ENCODE data around the gene ZNF865. TPM values are rescaled to one million over a fixed set of nuclear protein-coding genes. Genes with fewer than 3 reads are reported as not detected.

Gene ZNF865
- total and polyA plus RNA-seq, 2 donors (not counting 1 experiment from before 2014, with no cell fraction given), result 1.2 TPM

GRCh38 chr19:55633861-55634260 is 28.4 kb downstream of the ZNF865 start:
- no peak overlapping the region for H3K27ac ChIP-seq (ENCODE audit: insufficient read depth, low read length)
- DNase-seq (ENCODE audit: low read depth in 2 of 2), result no peak
- TF ChIP-seq EZH2 (IDR thresholded peaks at IDR 0.05; ENCODE audit: low read length, missing control alignments), result no peak
- TF ChIP-seq CTCF (conservative IDR thresholded peaks at IDR 0.05 in 1 of 2, IDR thresholded peaks at IDR 0.05 in 1 of 2; ENCODE audit: low read depth in 1 of 2, low read length in 2 of 2), result no peak
- no peaks in the 10 kb centered on the region for H3K27me3 ChIP-seq (ENCODE audit: control insufficient read depth, insufficient read depth, low read length)
- H3K4me2 ChIP-seq (ENCODE audit: extremely low read depth, insufficient read depth, low read length), result no peak overlapping the region
- H2AFZ ChIP-seq (ENCODE audit: low read length), result no peak overlapping the region
- peaks cover 5% of the 10 kb centered on the region for H3K36me3 ChIP-seq (ENCODE audit: control insufficient read depth, insufficient read depth, low read length)
- no peaks in the 10 kb centered on the region for H4K20me1 ChIP-seq (ENCODE audit: control insufficient read depth, extremely low read depth, insufficient read depth, low read length)
- no peak overlapping the region for H3K4me3 ChIP-seq (replicated peaks in 1 of 4; ENCODE audit: control extremely low read depth in 1 of 4, insufficient read depth in 1 of 4, low read depth in 3 of 4, low read length in 4 of 4)
- peaks cover 6% of the 10 kb centered on the region for H3K4me1 ChIP-seq (ENCODE audit: control insufficient read depth, extremely low read depth, insufficient read depth, low read length)
- H3K9ac ChIP-seq (ENCODE audit: insufficient read depth, low read length), result no peak overlapping the region
- H3K9me3 ChIP-seq (ENCODE audit: control insufficient read depth, insufficient read depth, low read depth, low read length), result no peaks in the 10 kb centered on the region
- peaks cover 35% of the 10 kb centered on the region for H3K79me2 ChIP-seq (ENCODE audit: control insufficient read depth, insufficient read depth, low read length)

- Histone ChIP-seq H3K27ac (ENCODE audit: insufficient read depth, low read length) (peak overlapping the region; percentile 95), H2AFZ (ENCODE audit: low read length) (peak overlapping the region; percentile 4)
- no peak for DNase-seq (ENCODE audit: low read depth in 2 of 2)
Observed at GRCh38 chr19:55635334-55635717, 29.9 kb downstream of the ZNF865 start.

GRCh38 chr19:55635856-55636440 is 30.5 kb downstream of the ZNF865 start:
- H3K27me3 ChIP-seq (ENCODE audit: control insufficient read depth, insufficient read depth, low read length), result no peaks in the 10 kb centered on the region
- H4K20me1 ChIP-seq (ENCODE audit: control insufficient read depth, extremely low read depth, insufficient read depth, low read length), result no peaks in the 10 kb centered on the region
- peak overlapping the region; percentile 92 for H3K4me2 ChIP-seq (ENCODE audit: extremely low read depth, insufficient read depth, low read length)
- TF ChIP-seq EZH2 (IDR thresholded peaks at IDR 0.05; ENCODE audit: low read length, missing control alignments), result no peak
- no peak for TF ChIP-seq CTCF (conservative IDR thresholded peaks at IDR 0.05 in 1 of 2, IDR thresholded peaks at IDR 0.05 in 1 of 2; ENCODE audit: low read depth in 1 of 2, low read length in 2 of 2)
- peak overlapping the region; percentile 67 to 100 (median 96) for H3K4me3 ChIP-seq (replicated peaks in 1 of 4; ENCODE audit: control extremely low read depth in 1 of 4, insufficient read depth in 1 of 4, low read depth in 3 of 4, low read length in 4 of 4)
- H3K9ac ChIP-seq (ENCODE audit: insufficient read depth, low read length), result peak overlapping the region; percentile 91
- peaks cover 5% of the 10 kb centered on the region for H3K36me3 ChIP-seq (ENCODE audit: control insufficient read depth, insufficient read depth, low read length)
- DNase-seq (ENCODE audit: low read depth in 2 of 2), result no peak
- peak overlapping the region; percentile 95 for H3K27ac ChIP-seq (ENCODE audit: insufficient read depth, low read length)
- H2AFZ ChIP-seq (ENCODE audit: low read length), result no peak overlapping the region
- H3K4me1 ChIP-seq (ENCODE audit: control insufficient read depth, extremely low read depth, insufficient read depth, low read length), result peaks cover 12% of the 10 kb centered on the region
- peaks cover 38% of the 10 kb centered on the region for H3K79me2 ChIP-seq (ENCODE audit: control insufficient read depth, insufficient read depth, low read length)
- H3K9me3 ChIP-seq (ENCODE audit: control insufficient read depth, insufficient read depth, low read depth, low read length), result no peaks in the 10 kb centered on the region

More at GRCh38 chr19:55635334-55635717, 29.9 kb downstream of the ZNF865 start:
- Histone ChIP-seq H4K20me1 (ENCODE audit: control insufficient read depth, extremely low read depth, insufficient read depth, low read length) (no peaks in the 10 kb centered on the region), H3K4me1 (ENCODE audit: control insufficient read depth, extremely low read depth, insufficient read depth, low read length) (peaks cover 9% of the 10 kb centered on the region), H3K79me2 (ENCODE audit: control insufficient read depth, insufficient read depth, low read length) (peaks cover 38% of the 10 kb centered on the region), H3K4me3 (replicated peaks in 1 of 4; ENCODE audit: control extremely low read depth in 1 of 4, insufficient read depth in 1 of 4, low read depth in 3 of 4, low read length in 4 of 4) (peak overlapping the region; percentile 67 to 100 (median 96)), H3K36me3 (ENCODE audit: control insufficient read depth, insufficient read depth, low read length) (peaks cover 5% of the 10 kb centered on the region), H3K9ac (ENCODE audit: insufficient read depth, low read length) (peak overlapping the region; percentile 91), H3K4me2 (ENCODE audit: extremely low read depth, insufficient read depth, low read length) (peak overlapping the region; percentile 92), H3K27me3 (ENCODE audit: control insufficient read depth, insufficient read depth, low read length) (no peaks in the 10 kb centered on the region), H3K9me3 (ENCODE audit: control insufficient read depth, insufficient read depth, low read depth, low read length) (no peaks in the 10 kb centered on the region)
- TF ChIP-seq EZH2 (IDR thresholded peaks at IDR 0.05; ENCODE audit: low read length, missing control alignments) (no peak), CTCF (conservative IDR thresholded peaks at IDR 0.05 in 1 of 2, IDR thresholded peaks at IDR 0.05 in 1 of 2; ENCODE audit: low read depth in 1 of 2, low read length in 2 of 2) (no peak)

Data from fibroblast of lung (primary cell).